ENCODE data around the gene MRPL23.

The MRPL23 gene

DNA sequence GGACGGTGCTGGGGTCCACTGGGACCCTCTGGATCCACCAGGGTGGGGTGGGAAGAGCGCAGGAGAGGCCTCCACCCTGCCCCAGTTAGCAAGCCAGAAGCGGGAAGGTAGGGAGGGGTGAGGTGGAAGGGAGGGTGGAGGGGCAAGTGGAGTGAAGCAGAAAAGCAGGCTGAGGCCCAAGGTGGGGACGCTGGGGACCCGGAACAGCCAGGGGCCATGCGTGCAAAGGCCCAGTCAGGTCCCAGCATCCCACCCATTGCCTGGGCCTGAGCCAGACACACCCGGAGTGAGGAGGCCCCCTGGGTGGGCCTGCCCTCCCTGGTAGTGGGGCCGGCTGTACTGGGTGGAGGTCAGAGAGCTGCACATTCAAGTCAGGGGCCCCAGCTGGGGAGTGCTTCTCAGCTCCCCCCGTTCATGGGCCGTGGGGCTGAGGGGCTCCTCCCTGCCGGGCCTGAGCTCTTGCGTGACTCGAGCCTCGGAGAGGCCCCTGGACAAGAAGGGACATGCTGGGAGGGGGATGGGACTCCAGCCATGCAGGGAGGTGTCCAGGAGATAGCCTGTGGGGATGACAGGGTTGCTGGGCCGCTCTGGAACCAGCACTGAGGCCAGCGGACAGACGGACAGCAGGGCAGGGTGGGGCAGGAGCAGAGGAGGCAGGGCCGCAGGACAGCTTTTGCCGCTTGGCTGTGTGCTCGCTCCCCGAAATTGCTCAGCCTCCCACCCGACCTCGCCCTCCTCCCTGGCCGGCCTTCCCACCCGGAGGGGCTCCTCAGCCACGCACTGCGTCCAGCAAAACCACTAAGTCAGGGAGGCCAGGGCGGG, 19.9 kb upstream of the MRPL23 start:
- H3K9me3 Mint-ChIP-seq = no peaks in the 10 kb centered on the region
- no peak overlapping the region for H3K27ac Mint-ChIP-seq
- H3K27me3 Mint-ChIP-seq = no peaks in the 10 kb centered on the region

DNA sequence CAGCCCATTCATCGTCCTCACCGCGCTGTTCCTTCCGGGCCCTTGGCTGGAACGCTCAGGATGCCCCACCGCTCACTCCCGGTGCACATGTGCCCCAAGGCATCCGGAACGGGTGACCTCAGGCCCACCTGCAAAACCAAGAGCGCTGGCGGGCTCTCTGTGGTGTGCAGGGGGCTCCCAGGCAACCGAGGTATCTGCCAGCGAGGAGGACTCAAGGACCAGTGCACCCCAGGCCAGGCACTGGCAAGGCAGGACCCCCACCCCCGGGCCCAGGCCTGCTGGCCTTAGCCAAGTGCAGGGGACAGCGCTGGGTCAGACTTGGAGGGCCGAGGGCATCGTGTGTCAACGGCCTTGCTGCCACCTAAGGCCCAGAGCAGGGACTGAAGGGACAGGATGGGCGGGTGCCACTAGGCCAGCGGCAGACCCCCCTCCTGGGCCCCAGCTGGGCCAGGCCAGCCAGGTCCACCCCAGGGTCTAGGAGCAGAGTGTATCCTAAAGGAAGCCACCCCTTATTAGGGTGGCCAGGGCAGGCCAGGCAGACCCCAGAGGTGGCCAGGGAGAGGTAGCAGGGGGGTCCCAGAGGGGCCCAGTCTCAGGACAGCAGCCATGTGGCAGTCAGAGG, 19.2 kb upstream of the MRPL23 start:
- H3K36me3 Mint-ChIP-seq (ENCODE audit: low read depth) = no peaks in the 10 kb centered on the region
- no peaks in the 10 kb centered on the region for H3K9me3 Mint-ChIP-seq
- H3K4me1 Mint-ChIP-seq (ENCODE audit: low read depth) = peaks cover 5% of the 10 kb centered on the region
- no peak for DNase-seq
- H3K27ac Mint-ChIP-seq = no peak overlapping the region
- no peaks in the 10 kb centered on the region for H3K27me3 Mint-ChIP-seq
- no peak overlapping the region for H3K4me3 Mint-ChIP-seq

More for the DNA sequence above, 19.9 kb upstream of the MRPL23 start:
- H3K4me1 Mint-ChIP-seq (ENCODE audit: low read depth) = peaks cover 5% of the 10 kb centered on the region
- no peak for DNase-seq
- no peak overlapping the region for H3K4me3 Mint-ChIP-seq
- H3K36me3 Mint-ChIP-seq (ENCODE audit: low read depth) = no peaks in the 10 kb centered on the region

DNA sequence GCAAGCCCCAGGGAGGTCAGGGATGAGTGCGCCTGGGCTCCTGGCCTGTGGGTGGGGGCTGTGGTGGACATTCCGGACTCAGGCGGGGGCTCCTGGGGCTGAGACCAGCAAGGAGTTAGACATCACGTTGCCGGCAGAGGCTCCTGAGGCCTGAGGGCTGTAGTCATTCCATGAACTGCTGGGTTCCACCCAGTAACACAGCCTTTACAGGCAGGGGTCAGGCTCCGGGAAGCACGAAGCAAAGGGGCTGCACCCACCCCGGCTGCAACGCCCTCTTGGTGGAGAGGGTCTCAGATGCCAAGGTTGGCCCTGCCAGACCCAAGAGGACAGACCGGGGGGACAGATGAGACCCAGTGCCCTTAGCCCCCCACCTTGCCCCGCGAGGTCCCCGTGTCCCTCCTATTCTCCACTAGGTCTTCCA, 18.7 kb upstream of the MRPL23 start:
- H3K4me3 Mint-ChIP-seq = no peak overlapping the region
- no peaks in the 10 kb centered on the region for H3K27me3 Mint-ChIP-seq
- no peaks in the 10 kb centered on the region for H3K36me3 Mint-ChIP-seq (ENCODE audit: low read depth)

DNA sequence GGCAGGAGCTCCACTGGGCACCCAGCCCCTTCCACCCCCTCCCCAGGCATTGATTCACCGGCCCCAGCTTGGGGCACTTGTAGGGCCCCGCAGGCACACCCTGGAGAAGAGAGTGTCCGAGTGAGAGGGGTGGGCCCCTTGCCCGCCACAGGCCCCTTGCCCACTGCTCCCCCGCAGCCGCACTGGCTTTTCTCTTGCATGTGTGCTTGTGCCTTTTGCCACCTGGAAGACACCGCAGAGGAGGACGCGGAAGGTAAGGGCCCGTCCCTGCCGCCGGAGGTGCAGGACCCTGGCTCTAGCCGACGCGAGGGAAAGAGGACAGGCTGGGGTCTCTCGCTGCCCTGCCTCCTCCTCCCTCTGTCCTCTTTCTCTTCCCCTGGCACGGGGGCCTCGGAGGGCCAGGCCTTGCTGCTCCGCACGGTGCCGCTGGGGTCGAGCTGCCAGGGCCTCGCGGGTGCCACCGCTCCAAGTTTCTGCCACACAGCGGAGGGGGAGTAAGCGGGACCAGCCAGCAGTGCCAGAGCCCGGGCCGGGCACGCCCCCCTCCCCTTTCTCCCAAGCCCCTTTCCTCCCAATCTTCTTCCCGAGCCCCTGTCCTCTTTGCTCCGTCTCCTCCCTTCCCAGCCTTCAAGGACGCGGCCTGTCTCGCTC, 18.1 kb upstream of the MRPL23 start:
- Mint-ChIP-seq H3K4me1 (ENCODE audit: low read depth) (peaks cover 5% of the 10 kb centered on the region), H3K9me3 (no peaks in the 10 kb centered on the region), H3K27ac (no peak overlapping the region), H3K36me3 (ENCODE audit: low read depth) (no peaks in the 10 kb centered on the region), H3K4me3 (no peak overlapping the region), H3K27me3 (no peaks in the 10 kb centered on the region)
- no peak for DNase-seq

More for the DNA sequence above, 18.7 kb upstream of the MRPL23 start:
- no peaks in the 10 kb centered on the region for H3K9me3 Mint-ChIP-seq
- no peak for DNase-seq
- H3K4me1 Mint-ChIP-seq (ENCODE audit: low read depth) = peaks cover 5% of the 10 kb centered on the region
- no peak overlapping the region for H3K27ac Mint-ChIP-seq

DNA sequence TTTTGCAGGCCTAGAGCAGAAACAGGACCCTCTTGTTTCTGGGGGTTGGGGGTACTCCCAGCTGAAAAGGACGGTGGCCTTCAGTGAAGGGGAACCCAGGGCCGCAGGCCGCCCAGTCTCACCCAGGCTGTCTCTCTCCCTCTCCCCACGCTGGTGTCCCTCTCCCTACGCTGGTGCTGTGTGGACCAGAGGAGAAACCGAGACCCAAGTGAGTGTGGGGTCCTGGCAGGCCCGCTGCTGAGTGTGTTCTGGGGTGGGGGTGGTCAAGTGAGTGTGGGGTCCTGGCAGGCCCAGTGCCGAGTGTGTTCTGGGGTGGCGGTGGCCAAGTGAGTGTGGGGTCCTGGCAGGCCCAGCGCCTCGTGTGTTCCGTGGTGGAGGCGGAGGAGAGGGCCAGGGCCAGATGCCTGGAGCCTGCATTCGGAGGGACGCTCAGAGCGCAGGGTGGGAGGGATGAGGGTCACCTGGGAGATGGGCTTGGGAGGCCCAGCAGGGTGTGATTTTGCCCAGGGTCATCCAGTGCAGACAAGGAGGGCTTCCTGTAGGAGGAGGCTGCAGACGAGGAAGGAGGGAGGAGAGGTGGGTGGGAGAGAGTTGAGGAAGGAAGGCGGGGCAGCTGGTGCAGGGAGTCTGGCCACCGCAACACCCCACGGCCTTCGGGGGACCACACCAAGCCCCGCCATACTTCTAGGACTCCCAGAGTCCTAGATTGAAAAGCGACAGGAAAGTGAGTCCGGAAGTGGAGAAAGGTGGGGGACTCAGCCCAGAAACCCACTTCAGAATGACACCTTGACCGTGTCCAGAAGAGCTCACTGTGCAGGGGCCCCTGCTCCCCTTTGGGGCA, 17.3 kb upstream of the MRPL23 start:
- Mint-ChIP-seq H3K36me3 (ENCODE audit: low read depth) (no peaks in the 10 kb centered on the region), H3K27me3 (no peaks in the 10 kb centered on the region), H3K4me1 (ENCODE audit: low read depth) (peaks cover 5% of the 10 kb centered on the region), H3K9me3 (no peaks in the 10 kb centered on the region), H3K4me3 (no peak overlapping the region), H3K27ac (no peak overlapping the region)
- no peak for DNase-seq

DNA sequence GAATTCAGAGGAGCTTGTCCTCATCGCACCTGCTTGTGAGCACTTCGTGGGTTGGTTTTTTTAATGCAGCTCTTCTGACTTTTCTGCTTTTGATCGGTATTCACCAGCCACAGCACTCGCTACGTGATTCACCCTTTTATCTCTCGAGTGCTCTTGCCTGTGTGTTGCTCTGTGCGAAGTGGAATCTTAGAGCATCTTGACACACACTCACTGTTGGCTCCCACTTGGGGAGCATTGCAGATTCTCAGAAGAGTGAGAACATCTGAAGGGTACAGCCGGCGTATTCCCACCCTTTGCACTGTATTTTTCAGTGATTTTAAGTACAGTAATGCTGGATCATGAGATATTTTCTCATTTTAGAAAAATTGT, 16.7 kb upstream of the MRPL23 start:
- Mint-ChIP-seq H3K27me3 (no peaks in the 10 kb centered on the region), H3K36me3 (ENCODE audit: low read depth) (no peaks in the 10 kb centered on the region), H3K4me3 (no peak overlapping the region), H3K9me3 (no peaks in the 10 kb centered on the region), H3K4me1 (ENCODE audit: low read depth) (peaks cover 5% of the 10 kb centered on the region), H3K27ac (no peak overlapping the region)
- DNase-seq = no peak

DNA sequence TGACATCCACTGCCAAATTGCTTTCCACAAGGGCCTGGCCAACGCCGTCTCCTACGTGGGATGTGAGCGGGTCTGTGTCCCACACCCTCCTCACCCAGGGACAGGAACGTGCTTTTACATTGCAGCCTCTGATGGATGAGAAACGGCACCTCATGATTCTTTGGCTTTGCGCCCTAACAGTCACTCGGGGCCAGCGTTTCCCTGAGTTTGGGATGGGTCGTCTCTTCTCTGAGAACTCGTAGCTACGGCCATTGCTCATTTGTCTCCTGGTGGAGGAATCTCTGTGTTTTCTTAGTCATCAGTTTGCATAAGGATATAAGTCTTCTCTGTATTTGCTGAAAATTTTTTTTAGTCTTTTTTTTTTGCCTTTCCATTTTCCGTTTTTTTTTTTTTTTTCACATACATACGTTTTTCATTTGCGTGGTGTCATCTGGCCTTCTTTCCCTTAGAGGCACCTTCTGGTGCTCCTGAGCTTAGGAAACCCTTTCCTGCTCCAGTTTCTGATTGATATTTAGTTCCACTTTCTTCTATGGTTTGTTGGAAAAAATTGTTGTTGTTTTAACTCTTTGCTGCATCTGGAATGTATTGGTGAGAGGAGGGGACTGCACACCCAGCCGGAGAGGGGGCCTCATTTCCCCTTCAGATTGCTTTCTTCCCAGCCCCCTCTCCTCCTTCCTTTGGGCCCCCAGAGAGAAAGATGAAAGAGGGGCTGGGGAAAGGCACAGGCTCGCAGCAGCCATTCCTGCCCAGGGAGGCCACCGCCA, 15.6 kb upstream of the MRPL23 start:
- no peak for DNase-seq
- H3K4me1 Mint-ChIP-seq (ENCODE audit: low read depth) = peaks cover 5% of the 10 kb centered on the region

DNA sequence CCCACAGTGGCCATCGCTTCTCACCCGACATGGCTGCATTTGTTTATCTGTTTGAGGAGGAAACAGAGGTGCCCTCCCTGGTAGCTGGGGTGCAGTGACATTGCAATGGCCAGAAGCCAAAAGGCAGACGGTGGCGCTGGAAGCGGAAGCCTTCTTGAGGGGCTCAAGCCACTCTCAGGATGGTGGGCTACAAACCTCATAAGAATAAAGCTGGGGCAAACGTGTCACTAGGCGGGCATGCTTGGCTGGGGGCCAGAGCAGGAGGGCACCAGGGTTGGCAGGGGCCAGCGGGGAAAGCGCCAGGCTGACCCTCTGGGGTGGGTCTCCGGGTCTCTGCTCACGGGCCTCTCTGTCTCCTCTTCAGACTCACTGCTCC, 15.0 kb upstream of the MRPL23 start:
- no peak for DNase-seq
- Mint-ChIP-seq H3K27ac (no peak overlapping the region), H3K4me3 (no peak overlapping the region), H3K4me1 (ENCODE audit: low read depth) (peaks cover 5% of the 10 kb centered on the region), H3K27me3 (no peaks in the 10 kb centered on the region), H3K36me3 (ENCODE audit: low read depth) (no peaks in the 10 kb centered on the region), H3K9me3 (no peaks in the 10 kb centered on the region)

More for the DNA sequence above, 15.6 kb upstream of the MRPL23 start:
- Mint-ChIP-seq H3K4me3 (no peak overlapping the region), H3K9me3 (no peaks in the 10 kb centered on the region), H3K27me3 (no peaks in the 10 kb centered on the region), H3K27ac (no peak overlapping the region), H3K36me3 (ENCODE audit: low read depth) (no peaks in the 10 kb centered on the region)

DNA sequence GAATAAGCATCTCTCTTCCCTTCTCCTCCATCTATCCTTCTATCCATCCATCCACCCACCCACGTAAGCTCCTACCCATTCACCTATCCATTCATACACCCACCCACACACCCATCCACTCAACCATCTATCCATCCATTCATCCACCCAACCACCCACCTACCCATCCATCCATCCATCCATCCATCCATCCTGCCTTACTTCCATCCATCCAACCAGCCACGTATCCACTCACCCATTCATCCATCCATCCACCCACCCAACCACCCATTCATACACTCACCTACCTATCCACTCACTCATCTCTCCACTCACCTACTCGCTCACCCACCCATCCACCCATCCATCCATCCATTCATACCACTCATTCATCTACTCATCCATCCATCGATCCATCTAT, 14.5 kb upstream of the MRPL23 start:
- Mint-ChIP-seq H3K27me3 (no peaks in the 10 kb centered on the region), H3K27ac (no peak overlapping the region), H3K36me3 (ENCODE audit: low read depth) (no peaks in the 10 kb centered on the region), H3K4me3 (no peak overlapping the region), H3K9me3 (no peaks in the 10 kb centered on the region), H3K4me1 (ENCODE audit: low read depth) (peaks cover 5% of the 10 kb centered on the region)
- no peak for DNase-seq

DNA sequence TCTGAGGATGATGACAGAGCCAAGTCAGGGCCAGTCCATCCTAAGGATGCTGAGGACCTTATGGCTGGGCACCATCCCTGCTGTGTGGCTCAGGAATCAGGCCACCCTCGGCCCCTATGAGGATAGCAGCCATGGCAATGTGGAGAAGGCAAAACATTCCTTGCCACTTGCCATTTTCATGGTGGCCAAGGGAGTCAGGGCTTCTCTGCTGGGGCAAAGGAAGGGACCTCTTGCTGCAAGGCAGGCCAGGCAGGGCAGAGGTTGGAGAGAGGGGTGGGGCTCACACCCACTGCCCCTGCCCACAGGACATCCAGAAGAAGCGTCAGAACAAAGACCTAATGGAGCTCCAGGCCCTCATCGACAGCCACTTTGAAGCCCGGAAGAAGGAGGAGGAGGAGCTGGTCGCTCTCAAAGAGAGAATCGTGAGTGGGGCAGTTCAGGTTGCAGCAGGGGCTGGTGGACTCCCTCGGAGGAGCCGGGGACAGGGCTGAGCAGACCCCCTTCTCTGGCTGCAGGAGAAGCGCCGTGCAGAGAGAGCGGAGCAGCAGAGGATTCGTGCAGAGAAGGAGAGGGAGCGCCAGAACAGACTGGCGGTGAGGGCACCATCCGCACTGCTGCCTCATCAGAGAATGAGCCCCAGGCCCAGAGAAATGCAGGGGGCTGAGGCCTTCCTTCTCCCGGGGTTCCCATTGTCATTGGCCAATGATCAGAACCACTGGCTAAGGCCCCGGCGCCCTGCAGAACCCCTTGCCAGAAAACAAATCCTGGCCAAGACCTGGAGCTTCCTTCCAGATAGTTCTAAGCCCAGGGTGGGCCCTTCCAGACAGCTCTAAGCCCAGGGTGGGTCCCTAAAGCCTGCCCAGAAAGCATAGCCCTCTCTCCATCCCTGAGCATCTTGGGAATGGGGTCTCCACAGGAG, 13.5 kb upstream of the MRPL23 start:
- H3K27me3 Mint-ChIP-seq = no peaks in the 10 kb centered on the region
- no peaks in the 10 kb centered on the region for H3K9me3 Mint-ChIP-seq
- H3K4me3 Mint-ChIP-seq = no peak overlapping the region
- H3K27ac Mint-ChIP-seq = no peak overlapping the region
- H3K36me3 Mint-ChIP-seq (ENCODE audit: low read depth) = no peaks in the 10 kb centered on the region
- peaks cover 5% of the 10 kb centered on the region for H3K4me1 Mint-ChIP-seq (ENCODE audit: low read depth)
- DNase-seq = no peak

DNA sequence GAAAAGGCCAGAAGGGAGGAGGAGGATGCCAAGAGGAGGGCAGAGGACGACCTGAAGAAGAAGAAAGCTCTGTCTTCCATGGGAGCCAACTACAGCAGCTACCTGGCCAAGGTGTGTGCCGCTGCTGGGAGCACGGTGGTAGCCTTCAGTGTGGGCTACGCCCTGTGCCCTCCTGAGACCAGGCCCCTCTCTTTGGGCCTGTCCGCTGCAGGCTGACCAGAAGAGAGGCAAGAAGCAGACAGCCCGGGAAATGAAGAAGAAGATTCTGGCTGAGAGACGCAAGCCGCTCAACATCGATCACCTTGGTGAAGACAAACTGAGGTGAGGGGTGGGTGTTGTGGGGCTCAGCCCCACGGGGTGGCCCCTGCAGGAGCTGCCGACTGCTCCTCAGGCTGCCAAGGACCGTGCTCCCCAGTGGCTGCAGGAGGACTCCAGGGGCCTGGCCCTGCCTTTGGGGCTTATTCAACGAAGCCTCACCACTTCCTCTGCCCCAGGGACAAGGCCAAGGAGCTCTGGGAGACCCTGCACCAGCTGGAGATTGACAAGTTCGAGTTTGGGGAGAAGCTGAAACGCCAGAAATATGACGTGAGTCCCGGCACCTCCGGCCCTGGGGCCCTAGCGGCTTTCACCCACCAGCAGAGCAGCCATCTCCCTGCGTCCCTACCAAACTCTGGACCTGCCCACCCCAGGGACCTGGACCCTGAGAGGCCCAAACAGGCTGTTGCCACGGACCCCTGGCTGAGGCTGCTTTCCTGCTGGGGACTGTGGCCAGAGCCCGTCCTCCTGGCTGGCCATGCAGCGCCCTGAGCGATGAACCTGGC, 12.6 kb upstream of the MRPL23 start:
- Mint-ChIP-seq H3K27me3 (no peaks in the 10 kb centered on the region), H3K27ac (no peak overlapping the region), H3K36me3 (ENCODE audit: low read depth) (no peaks in the 10 kb centered on the region), H3K4me3 (no peak overlapping the region), H3K9me3 (no peaks in the 10 kb centered on the region), H3K4me1 (ENCODE audit: low read depth) (peaks cover 9% of the 10 kb centered on the region)
- DNase-seq = no peak

DNA sequence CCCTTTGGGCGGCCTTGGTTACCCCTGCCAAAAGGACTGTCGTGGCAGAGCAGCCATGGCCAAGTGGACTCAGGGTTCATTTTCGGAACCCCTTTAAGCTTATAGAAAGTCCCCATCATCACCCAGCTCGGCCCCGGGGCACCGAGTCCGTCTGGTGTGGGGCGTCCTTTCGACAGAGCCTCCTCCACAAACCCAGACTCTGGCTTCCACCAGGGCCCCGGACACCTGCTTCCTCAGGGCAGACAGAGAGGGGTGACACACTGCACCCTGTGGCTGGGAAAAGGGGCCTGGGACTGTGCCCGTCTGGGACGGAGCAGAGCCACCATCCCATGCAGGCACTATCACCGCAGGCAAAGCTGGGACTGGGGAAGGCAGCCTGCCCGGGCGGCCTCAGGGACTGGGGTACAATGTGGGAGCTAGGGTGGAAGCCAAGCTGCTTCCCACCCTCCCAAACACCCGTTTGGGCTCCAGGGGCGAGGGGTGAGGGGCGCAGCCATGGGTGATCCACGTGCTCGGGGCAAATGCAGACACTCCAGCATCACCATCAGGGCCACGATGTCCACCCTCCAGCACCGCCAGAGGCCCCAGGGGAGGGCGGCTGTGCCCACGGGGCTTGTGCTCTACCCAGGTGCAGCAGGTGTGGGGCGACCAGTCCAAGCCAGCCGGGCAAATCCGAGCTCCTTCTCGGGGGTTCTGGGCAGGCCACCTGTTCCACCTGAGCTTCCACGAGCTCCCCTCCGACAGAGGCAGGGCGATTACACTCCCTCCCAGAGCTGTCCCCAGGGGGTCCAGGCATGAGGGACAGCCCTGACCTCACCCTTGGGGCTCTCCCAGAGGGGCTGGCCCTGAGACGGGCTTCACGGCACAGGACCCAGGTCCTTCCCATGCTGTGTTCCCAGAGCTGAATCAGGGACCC, 11.7 kb upstream of the MRPL23 start:
- Mint-ChIP-seq H3K4me3 (no peak overlapping the region), H3K36me3 (ENCODE audit: low read depth) (no peaks in the 10 kb centered on the region), H3K27me3 (no peaks in the 10 kb centered on the region), H3K27ac (no peak overlapping the region), H3K4me1 (ENCODE audit: low read depth) (peaks cover 9% of the 10 kb centered on the region), H3K9me3 (no peaks in the 10 kb centered on the region)
- DNase-seq = no peak
